Activated CD4-positive, alpha-beta T cell treated with anti-CD3 and anti-CD28 coated beads for 36 hours (primary cell): ENCODE measurements around the gene OR6C74. TPM values are rescaled to one million over a fixed set of nuclear protein-coding genes. Genes with fewer than 3 reads are reported as not detected.

Experiments
- ATAC-seq: fragments of 200-7000 bp; cut with Tn5 transposase; one replicate; pipeline ENCODE4 v1.10.0; 2021; ENCODE audit warnings: mild to moderate bottlenecking, moderate library complexity
- CTCF ChIA-PET: fragments of 350-600 bp; sonication (Branson Sonifier 250); formaldehyde crosslinking; loops from one replicate; lab custom pipeline; 2021; ENCODE audit warnings: antibody characterized with exemption; lab: Charles Lee
- POLR2A ChIA-PET: fragments of 350-600 bp; sonication (Branson Sonifier 250); formaldehyde crosslinking; loops from one replicate; lab custom pipeline; 2021; ENCODE audit warnings: antibody characterized with exemption, inconsistent platforms; lab: Charles Lee
- DNase-seq: peaks from one replicate; pipeline ENCODE4 v3.0.0-alpha.2; 2020
- H3K27ac Mint-ChIP-seq: one replicate; pipeline ENCODE4 v1.8.0; 2021; ENCODE audit warnings: mixed read lengths
- H3K27me3 Mint-ChIP-seq: one replicate; pipeline ENCODE4 v1.8.0; 2021; ENCODE audit warnings: mixed read lengths
- H3K36me3 Mint-ChIP-seq: one replicate; pipeline ENCODE4 v1.8.0; 2021; ENCODE audit warnings: low read depth, mixed read lengths
- H3K4me1 Mint-ChIP-seq: one replicate; pipeline ENCODE4 v1.8.0; 2021; ENCODE audit warnings: mixed read lengths
- H3K4me3 Mint-ChIP-seq: one replicate; pipeline ENCODE4 v1.8.0; 2021; ENCODE audit warnings: mild to moderate bottlenecking, moderate library complexity, mixed read lengths
- H3K9me3 Mint-ChIP-seq: one replicate; pipeline ENCODE4 v1.8.0; 2021; ENCODE audit warnings: low read depth, mixed read lengths
- intact Hi-C, 2 experiments: fragments of 100-400 bp; cut with DNase I in 1 of 2; cut with micrococcal nuclease in 1 of 2; formaldehyde crosslinking; loops; one replicate each; pipeline versions ENCODE4 v1.14.2 to v1.15.1; 2022 to 2024; cut with DNase I, micrococcal nuclease
- total RNA-seq, 2 experiments: library from RNA; stranded (reverse); gene quantifications; one replicate each; pipeline ENCODE4 v1.2.3, GENCODE V29; 2021

Gene OR6C74
- total RNA-seq = not detected

DNA sequence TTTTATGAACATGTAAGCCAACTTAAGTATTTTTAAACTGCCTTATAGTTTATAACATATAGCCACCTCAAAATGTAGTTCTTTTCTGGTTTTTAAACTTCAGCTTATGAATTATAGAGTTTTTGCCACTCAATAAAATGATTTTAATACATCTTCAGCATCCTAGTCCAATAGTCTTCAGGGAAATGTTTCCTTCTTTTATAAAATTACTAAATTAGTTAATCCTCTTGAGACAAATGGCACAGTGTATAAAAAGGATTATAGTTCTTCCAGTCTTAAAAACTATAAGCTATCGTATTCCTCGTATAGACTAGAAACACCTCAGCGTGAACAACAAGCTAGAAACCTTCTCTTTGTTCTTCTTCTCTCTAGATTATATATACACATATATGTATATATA is at the start of gene OR6C74:
Gene OR6C74, plus strand, starts transcription at position 301 of the 400 bp plus-strand sequence. CDS start 2,679 bp downstream, outside the sequence.
- CTCF ChIA-PET = interaction anchor here (1.0 to 1.1 kb wide), 2 partner anchors 10 to 375 kb away, joined by 3 to 4 read pairs; no protein-coding TSS in a partner anchor
- POLR2A ChIA-PET = no interaction called here
- no peak for DNase-seq
- Mint-ChIP-seq H3K9me3 (no peaks in the 10 kb centered on the region), H3K27me3 (peaks cover 17% of the 10 kb centered on the region), H3K4me1 (no peaks in the 10 kb centered on the region), H3K27ac (no peak within 1 kb of the TSS), H3K4me3 (no peak within 1 kb of the TSS), H3K36me3 (no peaks in the 10 kb centered on the region)
- intact Hi-C loops = no loop called here
- ATAC-seq = no peak

GRCh38 chr12:55220725-55221124 is 23.7 kb upstream of the OR6C74 start, which contains the start of gene OR10A7:
Gene OR10A7, plus strand, starts transcription at chr12:55221025. Its CDS starts 0 bp downstream, at chr12:55221025.
- Mint-ChIP-seq H3K36me3 (no peaks in the 10 kb centered on the region), H3K27ac (no peak within 1 kb of the TSS), H3K4me1 (no peaks in the 10 kb centered on the region), H3K27me3 (peaks cover 12% of the 10 kb centered on the region), H3K9me3 (no peaks in the 10 kb centered on the region), H3K4me3 (no peak within 1 kb of the TSS)
- ChIA-PET POLR2A (no interaction called here), CTCF (no interaction called here)
- intact Hi-C loops = no loop called here
- DNase-seq (no peak), ATAC-seq (no peak)

DNA sequence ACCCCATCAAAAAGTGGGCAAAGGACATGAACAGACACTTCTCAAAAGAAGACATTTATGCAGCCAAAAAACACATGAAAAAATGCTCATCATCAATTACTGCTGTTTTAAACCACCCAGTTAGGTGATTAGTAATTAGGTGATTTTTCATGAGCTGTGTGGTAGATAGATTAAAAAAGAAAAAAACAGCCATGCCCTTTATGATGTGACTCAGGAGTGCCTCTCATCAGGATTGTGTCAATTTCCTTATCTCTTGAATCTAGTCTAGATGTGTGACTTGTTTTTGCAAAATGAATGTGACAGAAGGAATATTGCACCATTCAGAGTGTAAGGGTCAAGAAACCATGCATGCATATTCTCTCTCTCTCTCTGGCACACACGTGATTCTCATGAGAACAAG is 17.9 kb upstream of the OR6C74 start:
- Mint-ChIP-seq H3K27ac (no peak overlapping the region), H3K4me3 (no peak overlapping the region), H3K9me3 (no peaks in the 10 kb centered on the region), H3K4me1 (no peaks in the 10 kb centered on the region), H3K36me3 (no peaks in the 10 kb centered on the region), H3K27me3 (peaks cover 24% of the 10 kb centered on the region)
- intact Hi-C loops = no loop called here
- ChIA-PET CTCF (no interaction called here), POLR2A (no interaction called here)
- ATAC-seq = peak; percentile 55
- DNase-seq = no peak

DNA sequence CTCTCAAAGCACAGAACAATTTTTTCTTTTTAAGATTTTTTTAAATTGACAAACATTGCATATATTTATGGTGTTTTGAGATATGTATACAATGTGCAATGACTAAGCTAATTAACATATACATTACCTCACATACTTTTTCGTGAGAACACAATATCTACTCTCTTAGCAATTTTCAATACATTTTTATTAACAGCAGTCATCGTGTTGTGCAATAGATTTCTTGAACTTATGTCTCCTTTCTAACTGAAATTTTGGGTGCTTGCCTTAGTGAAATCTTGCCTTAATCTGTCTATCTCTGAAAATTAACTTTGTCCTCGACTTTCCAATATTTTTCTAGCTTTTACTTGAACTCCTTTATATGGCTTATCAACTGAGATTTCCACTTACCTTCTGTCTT is 16.8 kb upstream of the OR6C74 start:
- H3K27me3 Mint-ChIP-seq = peaks cover 24% of the 10 kb centered on the region
- H3K4me1 Mint-ChIP-seq = no peaks in the 10 kb centered on the region
- DNase-seq (no peak), ATAC-seq (no peak)
- H3K4me3 Mint-ChIP-seq = no peak overlapping the region
- no peaks in the 10 kb centered on the region for H3K36me3 Mint-ChIP-seq
- H3K27ac Mint-ChIP-seq = no peak overlapping the region
- H3K9me3 Mint-ChIP-seq = no peaks in the 10 kb centered on the region
- POLR2A ChIA-PET = no interaction called here
- intact Hi-C loops = no loop called here
- CTCF ChIA-PET = interaction anchor here (0.7 kb wide), 2 partner anchors 9 to 40 kb away, joined by 3 to 5 read pairs; no protein-coding TSS in a partner anchor

GRCh38 chr12:55246159-55246558 is 1.8 kb downstream of the OR6C74 start:
- intact Hi-C loops = no loop called here
- no peaks in the 10 kb centered on the region for H3K9me3 Mint-ChIP-seq
- peaks cover 20% of the 10 kb centered on the region for H3K27me3 Mint-ChIP-seq
- H3K4me1 Mint-ChIP-seq = no peaks in the 10 kb centered on the region
- no peaks in the 10 kb centered on the region for H3K36me3 Mint-ChIP-seq
- POLR2A ChIA-PET = no interaction called here
- ATAC-seq = no peak
- DNase-seq = no peak
- CTCF ChIA-PET = interaction anchor here (0.6 kb wide), 1 partner anchor 196 kb away, joined by 3 read pairs; no protein-coding TSS in a partner anchor
- no peak overlapping the region for H3K4me3 Mint-ChIP-seq
- H3K27ac Mint-ChIP-seq = no peak overlapping the region

- CTCF ChIA-PET = no interaction called here
- intact Hi-C loops = no loop called here
- H3K36me3 Mint-ChIP-seq = no peaks in the 10 kb centered on the region
- H3K27ac Mint-ChIP-seq = no peak overlapping the region
- ATAC-seq (no peak), DNase-seq (no peak)
- H3K4me1 Mint-ChIP-seq = no peaks in the 10 kb centered on the region
- H3K4me3 Mint-ChIP-seq = no peak overlapping the region
- H3K9me3 Mint-ChIP-seq = no peaks in the 10 kb centered on the region
- H3K27me3 Mint-ChIP-seq = peaks cover 21% of the 10 kb centered on the region
- POLR2A ChIA-PET = no interaction called here
Observed at GRCh38 chr12:55250944-55251343, 6.5 kb downstream of the OR6C74 start.

- no peak overlapping the region for H3K27ac Mint-ChIP-seq
- no peaks in the 10 kb centered on the region for H3K9me3 Mint-ChIP-seq
- peaks cover 9% of the 10 kb centered on the region for H3K27me3 Mint-ChIP-seq
- CTCF ChIA-PET = interaction anchor here (0.6 to 1.6 kb wide), 2 partner anchors 8 to 26 kb away, joined by 3 to 4 read pairs; partner anchors contain the start of gene OR6C74
- POLR2A ChIA-PET = no interaction called here
- ATAC-seq (no peak), DNase-seq (no peak)
- H3K36me3 Mint-ChIP-seq = no peaks in the 10 kb centered on the region
- intact Hi-C loops = no loop called here
- no peak overlapping the region for H3K4me3 Mint-ChIP-seq
- H3K4me1 Mint-ChIP-seq = no peaks in the 10 kb centered on the region
Observed at GRCh38 chr12:55253281-55253680, 8.9 kb downstream of the OR6C74 start.

DNA sequence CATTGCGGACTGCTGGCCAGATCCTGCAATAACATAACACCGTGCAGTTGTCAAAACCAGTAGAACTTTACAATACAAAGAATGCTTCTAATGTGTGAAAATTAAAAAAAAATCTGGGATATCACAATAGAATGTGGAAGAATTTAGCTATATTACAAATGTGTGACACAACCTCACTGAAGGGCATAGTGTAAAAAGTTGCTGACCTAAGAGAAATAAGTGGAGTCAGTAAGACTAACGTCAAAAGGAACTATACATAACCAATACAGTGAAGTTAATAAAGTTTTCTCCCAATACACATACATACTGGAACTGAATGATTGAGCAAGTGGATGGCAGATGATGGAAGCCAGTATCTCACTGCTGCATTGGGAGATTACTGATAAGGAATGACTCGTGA is 12.4 kb downstream of the OR6C74 start:
- Mint-ChIP-seq H3K27ac (no peak overlapping the region), H3K36me3 (no peaks in the 10 kb centered on the region), H3K27me3 (peaks cover 5% of the 10 kb centered on the region), H3K9me3 (no peaks in the 10 kb centered on the region), H3K4me3 (no peak overlapping the region), H3K4me1 (no peaks in the 10 kb centered on the region)
- no peak for ATAC-seq
- intact Hi-C loops = no loop called here
- CTCF ChIA-PET = no interaction called here
- no peak for DNase-seq
- POLR2A ChIA-PET = no interaction called here

DNA sequence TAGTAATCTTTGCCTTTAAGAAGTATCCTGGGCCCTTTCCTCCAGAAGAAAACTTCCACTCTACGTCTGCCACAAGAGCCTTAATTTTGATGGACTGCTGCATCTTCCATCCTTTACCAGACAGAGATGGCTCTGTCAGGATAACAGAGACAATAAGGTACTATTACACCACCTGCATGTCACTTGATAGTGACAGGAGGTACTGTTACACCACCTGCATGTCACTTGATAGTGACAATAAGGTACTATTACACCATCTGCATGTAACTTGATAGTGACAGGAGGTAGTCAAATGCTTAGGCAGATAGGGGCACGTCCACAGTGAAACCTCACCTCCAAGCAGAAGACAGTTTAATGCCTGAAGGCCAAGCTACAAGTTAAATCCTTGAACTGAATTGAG is 13.9 kb downstream of the OR6C74 start:
- Mint-ChIP-seq H3K36me3 (no peaks in the 10 kb centered on the region), H3K27ac (no peak overlapping the region), H3K9me3 (no peaks in the 10 kb centered on the region), H3K4me3 (no peak overlapping the region), H3K27me3 (peaks cover 5% of the 10 kb centered on the region), H3K4me1 (no peaks in the 10 kb centered on the region)
- intact Hi-C loops = no loop called here
- CTCF ChIA-PET = interaction anchor here (1.0 kb wide), 1 partner anchor 15 kb away, joined by 3 read pairs; no protein-coding TSS in a partner anchor
- ATAC-seq = no peak
- POLR2A ChIA-PET = no interaction called here
- DNase-seq = no peak

DNA sequence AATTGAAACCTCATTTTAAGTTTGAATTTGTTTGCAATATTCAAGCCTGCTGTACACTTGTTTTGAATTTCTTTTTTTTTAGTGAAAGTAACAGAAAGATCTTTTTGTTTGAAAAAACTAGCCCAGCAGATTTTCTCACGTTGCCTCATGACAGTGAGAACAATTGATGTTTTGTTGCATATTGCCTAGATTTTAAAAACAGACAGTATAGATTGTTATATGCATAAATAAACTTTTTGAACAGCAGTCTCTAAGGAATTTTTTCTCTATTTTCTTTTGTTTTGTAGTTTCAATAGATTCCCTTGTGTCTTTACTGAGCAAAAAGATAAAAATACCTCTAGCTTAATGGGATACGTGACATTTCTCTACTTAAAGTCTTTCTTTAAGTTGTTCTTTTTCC is 36.6 kb downstream of the OR6C74 start:
- Mint-ChIP-seq H3K36me3 (no peaks in the 10 kb centered on the region), H3K27ac (no peak overlapping the region), H3K27me3 (peaks cover 20% of the 10 kb centered on the region), H3K4me1 (no peaks in the 10 kb centered on the region), H3K9me3 (no peaks in the 10 kb centered on the region), H3K4me3 (no peak overlapping the region)
- ChIA-PET CTCF (no interaction called here), POLR2A (no interaction called here)
- intact Hi-C loops = no loop called here
- DNase-seq = no peak
- no peak for ATAC-seq

- intact Hi-C loops = no loop called here
- no peak for DNase-seq
- ChIA-PET POLR2A (no interaction called here), CTCF (no interaction called here)
- no peak overlapping the region for H3K27ac Mint-ChIP-seq
- H3K4me3 Mint-ChIP-seq = no peak overlapping the region
- ATAC-seq = no peak
- no peaks in the 10 kb centered on the region for H3K36me3 Mint-ChIP-seq
- H3K9me3 Mint-ChIP-seq = no peaks in the 10 kb centered on the region
- H3K27me3 Mint-ChIP-seq = peaks cover 8% of the 10 kb centered on the region
- no peaks in the 10 kb centered on the region for H3K4me1 Mint-ChIP-seq
Observed at GRCh38 chr12:55289999-55290398, 45.6 kb downstream of the OR6C74 start.
